Inflammatory macrophage (primary cell): ENCODE results near the gene SPAG9.

Source experiments
- DNase-seq, 2 donors: peaks; one replicate each; pipeline ENCODE4 v3.0.0-alpha.2; 2020 to 2022
- total RNA-seq, 18 experiments: gene quantifications; one replicate each; lab custom pipeline; 2026; ENCODE audit warnings: mixed read lengths in 6 of 18, inconsistent platforms in 2 of 18; lab: John Stamatoyannopoulos, UW

The SPAG9 gene
- total RNA-seq = 205 to 770 (median 333) reads per million in 18 experiments

GRCh38 chr17:51120739-51121619, at the start of gene SPAG9:
Gene SPAG9, minus strand, starts transcription at chr17:51120868. Its CDS starts 212 bp downstream, at chr17:51120656.
- DNase-seq = peak; percentile 97 to 98

- no peak for DNase-seq
These were observed 48.7 kb upstream of the SPAG9 start for GRCh38 chr17:51169340-51169739.

GRCh38 chr17:51166987-51167931, 46.6 kb upstream of the SPAG9 start:
- peak; percentile 42 to 47 for DNase-seq

GRCh38 chr17:51166198-51166986, 45.7 kb upstream of the SPAG9 start, which contains the start of gene NME2:
Gene NME2, plus strand, starts transcription at chr17:51166411. Its CDS starts 420 bp downstream, at chr17:51166831.
- peak; percentile 80 to 91 for DNase-seq

- no peak for DNase-seq
These were observed 45.1 kb upstream of the SPAG9 start for GRCh38 chr17:51165680-51166197.

GRCh38 chr17:51164911-51165679, 44.4 kb upstream of the SPAG9 start:
- no peak for DNase-seq

GRCh38 chr17:51161541-51161940, 40.9 kb upstream of the SPAG9 start:
- DNase-seq = no peak

- no peak for DNase-seq
These were observed 38.9 kb upstream of the SPAG9 start for GRCh38 chr17:51159604-51160003.

GRCh38 chr17:51155416-51155815, 34.7 kb upstream of the SPAG9 start:
- no peak for DNase-seq

- DNase-seq = no peak
These were observed 33.5 kb upstream of the SPAG9 start for GRCh38 chr17:51154176-51154575.

- peak; percentile 99 to 100 for DNase-seq
These were observed 32.8 kb upstream of the SPAG9 start, which contains the start of gene NME1 for GRCh38 chr17:51153210-51154072. Gene NME1, plus strand, starts transcription at chr17:51153559. Its CDS starts 2,096 bp downstream, at chr17:51155655.

GRCh38 chr17:51152766-51153209, 32.1 kb upstream of the SPAG9 start:
- DNase-seq = peak; percentile 3 to 15

GRCh38 chr17:51150932-51151331, 30.3 kb upstream of the SPAG9 start:
- DNase-seq = no peak

GRCh38 chr17:51149163-51149562, 28.5 kb upstream of the SPAG9 start:
- no peak for DNase-seq

GRCh38 chr17:51147650-51148049, 27.0 kb upstream of the SPAG9 start:
- peak; percentile 51 to 56 for DNase-seq

- DNase-seq = peak in 1 of 2 donors; percentile 11
These were observed 23.8 kb upstream of the SPAG9 start for GRCh38 chr17:51144266-51145022.

- DNase-seq = no peak
These were observed 21.9 kb upstream of the SPAG9 start for GRCh38 chr17:51142597-51142996.

GRCh38 chr17:51135956-51136355, 15.3 kb upstream of the SPAG9 start:
- DNase-seq = no peak

- no peak for DNase-seq
These were observed 12.7 kb upstream of the SPAG9 start for GRCh38 chr17:51133365-51133764.
